Measurements from ENCODE around the gene SPAG5. TPM values are rescaled to one million over a fixed set of nuclear protein-coding genes. Genes with fewer than 3 reads are reported as not detected.

Gene SPAG5
- total RNA-seq, 1 donor from 2014 or later, result 1.3 TPM

GRCh38 chr17:28569446-28569845 lies 29.4 kb downstream of the SPAG5 start:
- no peak for TF ChIP-seq CTCF (IDR thresholded peaks at IDR 0.05; ENCODE audit: insufficient read depth, low read length, severe bottlenecking)
- Histone ChIP-seq H3K4me3 (ENCODE audit: low read depth, low read length) (no peak overlapping the region), H3K27me3 (ENCODE audit: control insufficient read depth, insufficient read depth, low read length) (no peaks in the 10 kb centered on the region), H3K36me3 (ENCODE audit: control insufficient read depth, insufficient read depth, low read length) (peaks cover 4% of the 10 kb centered on the region)
- DNase-seq (ENCODE audit: low read depth) (no peak), FAIRE-seq (no peak)

- DNase-seq (ENCODE audit: low read depth), result no peak
- no peak for TF ChIP-seq CTCF (IDR thresholded peaks at IDR 0.05; ENCODE audit: insufficient read depth, low read length, severe bottlenecking)
- H3K4me3 ChIP-seq (ENCODE audit: low read depth, low read length), result no peak overlapping the region
- no peak for FAIRE-seq
- peaks cover 9% of the 10 kb centered on the region for H3K36me3 ChIP-seq (ENCODE audit: control insufficient read depth, insufficient read depth, low read length)
- H3K27me3 ChIP-seq (ENCODE audit: control insufficient read depth, insufficient read depth, low read length), result no peaks in the 10 kb centered on the region
Measured at GRCh38 chr17:28567604-28568003, 31.2 kb downstream of the SPAG5 start.

- Histone ChIP-seq H3K27me3 (ENCODE audit: control insufficient read depth, insufficient read depth, low read length) (no peaks in the 10 kb centered on the region), H3K36me3 (ENCODE audit: control insufficient read depth, insufficient read depth, low read length) (peaks cover 16% of the 10 kb centered on the region), H3K4me3 (ENCODE audit: low read depth, low read length) (no peak overlapping the region)
- TF ChIP-seq CTCF (IDR thresholded peaks at IDR 0.05; ENCODE audit: insufficient read depth, low read length, severe bottlenecking), result no peak
- FAIRE-seq (no peak), DNase-seq (ENCODE audit: low read depth) (no peak)
Measured at GRCh38 chr17:28563475-28563874, 35.4 kb downstream of the SPAG5 start.

GRCh38 chr17:28555022-28555421 lies 43.8 kb downstream of the SPAG5 start:
- H3K36me3 ChIP-seq (ENCODE audit: control insufficient read depth, insufficient read depth, low read length), result peaks cover 16% of the 10 kb centered on the region
- no peak for FAIRE-seq
- DNase-seq (ENCODE audit: low read depth), result no peak
- no peaks in the 10 kb centered on the region for H3K27me3 ChIP-seq (ENCODE audit: control insufficient read depth, insufficient read depth, low read length)
- TF ChIP-seq CTCF (IDR thresholded peaks at IDR 0.05; ENCODE audit: insufficient read depth, low read length, severe bottlenecking), result no peak
- no peak overlapping the region for H3K4me3 ChIP-seq (ENCODE audit: low read depth, low read length)

- FAIRE-seq (no peak), DNase-seq (ENCODE audit: low read depth) (no peak)
- TF ChIP-seq CTCF (IDR thresholded peaks at IDR 0.05; ENCODE audit: insufficient read depth, low read length, severe bottlenecking), result no peak
- Histone ChIP-seq H3K27me3 (ENCODE audit: control insufficient read depth, insufficient read depth, low read length) (no peaks in the 10 kb centered on the region), H3K4me3 (ENCODE audit: low read depth, low read length) (no peak overlapping the region), H3K36me3 (ENCODE audit: control insufficient read depth, insufficient read depth, low read length) (peaks cover 12% of the 10 kb centered on the region)
Measured at GRCh38 chr17:28554565-28554964, 44.3 kb downstream of the SPAG5 start.

GRCh38 chr17:28553000-28553505 lies 45.8 kb downstream of the SPAG5 start:
- no peaks in the 10 kb centered on the region for H3K27me3 ChIP-seq (ENCODE audit: control insufficient read depth, insufficient read depth, low read length)
- peaks cover 10% of the 10 kb centered on the region for H3K36me3 ChIP-seq (ENCODE audit: control insufficient read depth, insufficient read depth, low read length)
- TF ChIP-seq CTCF (IDR thresholded peaks at IDR 0.05; ENCODE audit: insufficient read depth, low read length, severe bottlenecking), result no peak
- H3K4me3 ChIP-seq (ENCODE audit: low read depth, low read length), result no peak overlapping the region
- DNase-seq (ENCODE audit: low read depth) (no peak), FAIRE-seq (no peak)
